HUES48 (cell line): ENCODE measurements around the gene IMP4.

Experiments
- H3K27ac ChIP-seq: one replicate; pipeline ENCODE4 v1.7.0; 2013; ENCODE audit warnings: low read depth, low read length, inconsistent platforms
- H3K27me3 ChIP-seq: 2 replicates; pipeline ENCODE4 v1.6.1; 2013; ENCODE audit warnings: mild to moderate bottlenecking, low read length; ENCODE audit not compliant: control insufficient read depth, insufficient read depth
- H3K36me3 ChIP-seq: 2 replicates; pipeline ENCODE4 v1.6.1; 2013; ENCODE audit warnings: low read length; ENCODE audit not compliant: control insufficient read depth, insufficient read depth
- H3K4me1 ChIP-seq: 2 replicates; pipeline ENCODE4 v1.6.1; 2013; ENCODE audit warnings: mild to moderate bottlenecking, low read length; ENCODE audit not compliant: control insufficient read depth, insufficient read depth
- H3K4me3 ChIP-seq: 2 replicates; pipeline ENCODE4 v1.5.1; 2013; ENCODE audit warnings: mild to moderate bottlenecking, low read depth, low read length
- H3K9ac ChIP-seq: 2 replicates; pipeline ENCODE4 v1.6.1; 2013; ENCODE audit warnings: mild to moderate bottlenecking, low read depth, low read length, moderate library complexity
- H3K9me3 ChIP-seq: 2 replicates; pipeline ENCODE4 v1.6.1; 2013; ENCODE audit warnings: low read length; ENCODE audit not compliant: control insufficient read depth, insufficient read depth

IMP4 gene

DNA sequence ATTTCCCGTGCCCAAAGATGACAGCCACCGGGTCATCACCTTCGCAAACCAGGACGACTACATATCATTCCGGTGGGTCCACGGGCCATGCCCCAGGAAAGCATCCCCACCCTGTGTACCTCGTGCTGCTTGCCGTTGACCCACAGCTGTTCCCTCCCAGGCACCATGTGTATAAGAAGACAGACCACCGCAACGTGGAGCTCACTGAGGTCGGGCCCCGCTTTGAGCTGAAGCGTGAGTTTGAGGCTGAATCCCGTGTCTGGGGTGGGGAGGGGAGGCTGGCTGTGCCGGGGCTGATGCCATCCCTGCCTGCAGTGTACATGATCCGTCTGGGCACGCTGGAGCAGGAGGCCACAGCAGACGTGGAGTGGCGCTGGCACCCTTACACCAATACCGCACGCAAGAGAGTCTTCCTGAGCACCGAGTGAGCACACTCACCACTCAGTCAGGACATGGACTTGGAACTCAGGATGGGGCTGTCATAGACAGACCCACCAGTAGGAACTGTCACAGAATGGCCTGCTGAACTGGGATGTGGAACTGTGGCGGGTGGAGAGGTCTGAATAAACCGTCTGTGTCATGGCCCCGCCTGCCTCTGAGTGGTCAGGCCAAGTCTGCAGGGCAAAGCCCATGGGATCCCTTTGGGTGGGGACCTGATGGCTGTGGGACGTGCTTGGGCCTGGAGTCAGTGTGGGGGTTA is 3.5 kb downstream of the IMP4 start:
- no peaks in the 10 kb centered on the region for H3K27me3 ChIP-seq
- 0 out of 2 replicates have a peak, but pooled peaks cover 3% of the 10 kb centered on the region for H3K4me1 ChIP-seq
- H3K27ac ChIP-seq, result no peak overlapping the region
- H3K9ac ChIP-seq, result no peak overlapping the region
- no peaks in the 10 kb centered on the region for H3K9me3 ChIP-seq
- no peak overlapping the region for H3K4me3 ChIP-seq
- peaks cover 44% of the 10 kb centered on the region for H3K36me3 ChIP-seq

DNA sequence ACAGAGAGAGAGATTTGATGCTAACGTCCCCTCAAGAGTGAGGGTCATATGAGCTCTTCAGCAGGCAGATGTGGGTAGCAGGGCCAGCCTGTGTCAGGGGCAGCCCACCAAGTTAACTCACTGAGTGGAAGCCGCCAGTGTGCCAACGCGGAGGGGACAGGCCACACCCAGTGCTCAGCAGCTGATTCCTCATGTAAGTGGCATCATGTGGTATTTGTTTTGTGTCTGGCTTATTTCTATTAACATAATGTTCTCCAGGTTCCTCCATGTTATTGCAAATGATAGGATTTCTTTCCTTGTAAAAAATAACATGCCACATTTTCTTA is 4.0 kb downstream of the IMP4 start:
- Histone ChIP-seq H3K27me3 (no peaks in the 10 kb centered on the region), H3K27ac (no peak overlapping the region), H3K9ac (no peak overlapping the region), H3K36me3 (peaks cover 44% of the 10 kb centered on the region), H3K4me3 (no peak overlapping the region), H3K4me1 (no peaks in the 10 kb centered on the region), H3K9me3 (no peaks in the 10 kb centered on the region)

DNA sequence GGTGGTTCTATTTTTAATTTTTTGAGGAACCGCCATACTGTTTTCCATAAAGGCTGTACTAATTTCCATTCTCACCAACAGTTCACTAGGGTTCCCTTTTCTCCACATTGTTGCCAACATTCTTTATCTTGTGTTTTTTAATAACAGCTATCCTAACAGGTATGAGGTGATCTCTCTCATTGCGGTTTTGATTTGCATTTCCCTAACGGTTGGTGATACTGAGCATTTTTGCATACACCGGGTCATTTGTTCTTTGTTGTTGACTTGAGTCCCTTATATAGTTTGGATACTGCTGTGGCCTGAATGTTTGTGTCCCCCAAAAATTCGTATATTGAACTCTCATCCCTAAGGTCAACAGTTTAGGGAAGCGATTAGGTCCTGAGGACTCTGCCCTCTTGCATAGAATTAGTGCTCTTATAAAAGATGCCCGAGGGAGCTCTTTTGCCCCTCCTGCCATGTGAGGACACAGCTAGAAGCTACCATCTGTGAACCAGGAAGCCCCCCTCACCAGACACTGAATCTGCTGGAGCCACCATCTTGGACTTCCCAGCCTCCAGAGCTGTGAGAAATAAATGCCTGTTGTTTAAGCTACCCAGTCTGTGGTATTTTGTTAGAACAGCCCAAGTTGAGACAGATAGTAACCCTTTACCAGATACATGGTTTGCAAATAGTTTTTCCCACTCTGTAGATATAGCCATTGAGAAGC is 4.7 kb downstream of the IMP4 start:
- no peak overlapping the region for H3K4me3 ChIP-seq
- no peaks in the 10 kb centered on the region for H3K9me3 ChIP-seq
- H3K27ac ChIP-seq, result no peak overlapping the region
- no peaks in the 10 kb centered on the region for H3K4me1 ChIP-seq
- H3K36me3 ChIP-seq, result peaks cover 44% of the 10 kb centered on the region
- H3K9ac ChIP-seq, result no peak overlapping the region
- H3K27me3 ChIP-seq, result no peaks in the 10 kb centered on the region

DNA sequence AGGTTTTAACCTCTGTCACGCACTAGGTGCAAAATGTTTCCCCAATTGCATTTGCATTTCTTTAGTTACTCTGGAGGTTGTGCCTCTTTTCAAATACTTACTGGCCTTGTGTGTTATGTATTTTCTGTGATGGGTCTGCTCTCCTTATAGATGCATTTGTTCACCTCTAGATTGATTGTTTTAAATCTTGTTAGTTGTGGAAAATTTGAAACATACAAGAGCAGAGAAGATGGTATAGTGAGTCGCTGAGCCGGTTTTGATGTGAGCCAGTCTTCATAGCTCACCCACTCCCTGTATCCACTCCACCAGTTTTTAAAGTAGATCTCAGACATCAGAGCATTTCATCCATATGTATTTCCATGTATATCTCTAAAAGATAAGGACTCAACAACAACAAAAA is 6.5 kb downstream of the IMP4 start:
- Histone ChIP-seq H3K27ac (no peak overlapping the region), H3K9ac (no peak overlapping the region), H3K9me3 (no peaks in the 10 kb centered on the region), H3K27me3 (peaks cover 9% of the 10 kb centered on the region), H3K4me1 (no peaks in the 10 kb centered on the region), H3K4me3 (no peak overlapping the region), H3K36me3 (peaks cover 44% of the 10 kb centered on the region)

DNA sequence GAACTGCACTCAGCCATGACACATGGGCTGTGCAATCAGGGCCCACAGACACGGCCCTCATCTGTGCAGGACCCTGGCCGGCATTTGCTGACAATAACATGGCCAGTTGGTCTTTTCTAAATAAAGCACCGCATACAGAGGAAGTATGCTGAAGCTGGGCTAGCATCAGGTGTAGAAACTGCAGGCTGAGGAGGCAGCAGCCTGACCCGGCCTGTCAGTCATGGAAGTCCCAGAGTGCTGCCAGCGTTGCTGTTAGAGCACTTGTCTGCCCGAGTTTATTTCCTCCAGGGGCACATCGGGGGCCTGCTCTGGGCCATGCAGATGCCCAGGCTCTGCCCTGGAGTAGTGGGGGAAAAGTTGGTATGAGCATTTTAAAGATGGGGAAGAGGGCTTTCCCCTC is 9.0 kb downstream of the IMP4 start:
- no peaks in the 10 kb centered on the region for H3K4me1 ChIP-seq
- no peak overlapping the region for H3K4me3 ChIP-seq
- H3K27ac ChIP-seq, result no peak overlapping the region
- peaks cover 18% of the 10 kb centered on the region for H3K36me3 ChIP-seq
- H3K27me3 ChIP-seq, result peaks cover 34% of the 10 kb centered on the region
- no peaks in the 10 kb centered on the region for H3K9me3 ChIP-seq
- H3K9ac ChIP-seq, result no peak overlapping the region

DNA sequence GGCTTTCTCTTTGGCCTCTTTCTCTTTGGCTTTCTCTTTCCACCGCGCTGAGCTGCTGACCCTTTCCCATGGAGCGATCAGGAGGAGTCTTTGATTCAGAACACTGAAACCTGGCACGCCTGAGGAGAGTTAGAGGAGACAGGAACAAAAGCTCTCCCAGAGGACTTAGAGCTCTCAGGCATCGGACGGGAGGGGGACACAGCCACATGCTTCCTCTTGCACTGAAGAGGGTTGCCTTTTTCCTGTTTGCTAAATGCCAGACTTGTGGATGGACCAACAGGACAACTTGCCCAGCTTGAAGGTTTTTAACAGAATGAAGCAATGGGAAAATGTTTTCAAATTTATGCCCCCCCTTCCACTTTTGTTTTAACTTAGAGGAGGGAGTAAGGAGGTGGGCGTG is 9.5 kb downstream of the IMP4 start:
- no peaks in the 10 kb centered on the region for H3K4me1 ChIP-seq
- no peaks in the 10 kb centered on the region for H3K9me3 ChIP-seq
- H3K36me3 ChIP-seq, result peaks cover 13% of the 10 kb centered on the region
- H3K27me3 ChIP-seq, result peaks cover 39% of the 10 kb centered on the region
- no peak overlapping the region for H3K9ac ChIP-seq
- H3K4me3 ChIP-seq, result no peak overlapping the region
- no peak overlapping the region for H3K27ac ChIP-seq

DNA sequence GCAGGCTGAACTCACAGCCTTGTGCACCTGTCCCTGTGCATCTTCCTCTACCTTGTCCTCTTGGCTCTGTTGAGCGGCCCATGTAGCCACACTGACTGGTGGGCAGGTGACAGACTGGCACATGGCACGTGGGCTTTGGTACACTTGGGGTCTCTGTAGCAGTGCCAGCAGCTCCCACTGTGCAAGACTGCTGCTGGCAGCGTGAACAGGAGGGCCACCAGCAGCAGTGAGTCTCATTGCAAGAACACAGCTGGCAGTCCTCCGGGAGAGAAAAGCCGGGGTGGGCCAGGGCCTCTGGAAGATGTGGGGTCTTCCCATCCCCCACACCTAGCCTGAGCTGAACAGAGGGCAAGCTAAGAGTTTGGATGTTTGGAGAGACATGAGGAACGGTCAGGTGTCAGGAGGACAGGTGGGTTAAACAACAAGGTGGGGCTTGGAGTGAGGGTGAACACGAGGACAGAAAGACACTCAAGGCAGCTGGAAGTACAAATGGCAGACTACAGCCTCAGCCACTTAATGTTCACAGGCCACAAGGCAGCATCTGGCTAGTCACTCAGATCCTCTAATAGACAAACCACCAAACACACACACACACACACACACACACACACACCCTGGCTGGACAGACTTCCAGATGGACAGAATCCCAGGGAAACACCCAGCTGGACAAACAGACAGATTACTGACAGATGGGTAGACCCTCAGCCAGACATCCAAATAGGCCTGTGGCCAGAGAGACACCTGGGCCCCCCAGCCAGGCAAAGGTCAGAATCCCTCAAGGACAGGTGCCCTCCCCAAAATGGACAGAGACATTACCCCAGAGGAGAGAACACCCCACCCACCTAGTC is 10.8 kb downstream of the IMP4 start:
- H3K27ac ChIP-seq, result no peak overlapping the region
- H3K27me3 ChIP-seq, result peaks cover 40% of the 10 kb centered on the region
- no peak overlapping the region for H3K9ac ChIP-seq
- no peaks in the 10 kb centered on the region for H3K9me3 ChIP-seq
- H3K4me3 ChIP-seq, result no peak overlapping the region
- H3K4me1 ChIP-seq, result no peaks in the 10 kb centered on the region
- peaks cover under 1% of the 10 kb centered on the region; the same call in 1 of the 2 replicates for H3K36me3 ChIP-seq

DNA sequence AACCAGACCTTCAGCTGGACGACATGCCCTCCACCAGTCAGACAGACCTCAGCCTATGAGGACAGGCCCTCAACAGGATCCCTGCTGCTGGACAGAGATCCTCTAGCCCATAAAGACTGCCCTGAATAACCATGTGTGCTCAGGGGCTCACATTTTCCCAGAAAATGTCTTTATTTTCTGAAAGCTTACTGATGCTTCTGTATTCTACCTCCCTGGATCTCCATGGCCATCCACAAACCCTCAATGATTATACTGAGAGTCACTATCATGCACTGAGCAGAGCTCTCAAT is 11.4 kb downstream of the IMP4 start:
- Histone ChIP-seq H3K27ac (no peak overlapping the region), H3K4me3 (no peak overlapping the region), H3K4me1 (no peaks in the 10 kb centered on the region), H3K27me3 (peaks cover 40% of the 10 kb centered on the region), H3K36me3 (no peaks in the 10 kb centered on the region), H3K9ac (no peak overlapping the region), H3K9me3 (no peaks in the 10 kb centered on the region)

DNA sequence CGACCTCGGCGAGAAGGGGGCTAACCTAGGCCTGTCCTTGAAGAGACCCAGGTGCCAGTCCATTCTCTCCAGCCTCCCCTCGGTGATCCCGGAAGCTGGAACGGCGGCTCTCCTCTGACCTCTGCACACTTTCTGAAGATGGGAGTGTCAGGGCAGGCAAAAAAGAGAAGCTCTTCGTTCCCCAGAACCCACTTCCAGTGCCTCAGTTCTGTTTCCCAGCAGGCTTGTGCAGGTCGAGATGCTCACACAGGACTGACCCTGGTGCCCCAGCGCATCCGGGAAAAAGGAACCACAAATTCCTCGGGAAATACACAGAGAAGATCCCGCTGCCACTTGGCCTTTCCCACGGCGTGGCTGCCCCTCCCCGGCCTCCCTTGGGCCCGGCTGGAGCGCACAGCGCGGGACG is 12.5 kb downstream of the IMP4 start:
- peak overlapping the region; percentile 73 for H3K4me3 ChIP-seq
- H3K4me1 ChIP-seq, result no peaks in the 10 kb centered on the region
- H3K9me3 ChIP-seq, result no peaks in the 10 kb centered on the region
- H3K27me3 ChIP-seq, result peaks cover 40% of the 10 kb centered on the region
- no peak overlapping the region for H3K9ac ChIP-seq
- no peaks in the 10 kb centered on the region for H3K36me3 ChIP-seq
- no peak overlapping the region for H3K27ac ChIP-seq

DNA sequence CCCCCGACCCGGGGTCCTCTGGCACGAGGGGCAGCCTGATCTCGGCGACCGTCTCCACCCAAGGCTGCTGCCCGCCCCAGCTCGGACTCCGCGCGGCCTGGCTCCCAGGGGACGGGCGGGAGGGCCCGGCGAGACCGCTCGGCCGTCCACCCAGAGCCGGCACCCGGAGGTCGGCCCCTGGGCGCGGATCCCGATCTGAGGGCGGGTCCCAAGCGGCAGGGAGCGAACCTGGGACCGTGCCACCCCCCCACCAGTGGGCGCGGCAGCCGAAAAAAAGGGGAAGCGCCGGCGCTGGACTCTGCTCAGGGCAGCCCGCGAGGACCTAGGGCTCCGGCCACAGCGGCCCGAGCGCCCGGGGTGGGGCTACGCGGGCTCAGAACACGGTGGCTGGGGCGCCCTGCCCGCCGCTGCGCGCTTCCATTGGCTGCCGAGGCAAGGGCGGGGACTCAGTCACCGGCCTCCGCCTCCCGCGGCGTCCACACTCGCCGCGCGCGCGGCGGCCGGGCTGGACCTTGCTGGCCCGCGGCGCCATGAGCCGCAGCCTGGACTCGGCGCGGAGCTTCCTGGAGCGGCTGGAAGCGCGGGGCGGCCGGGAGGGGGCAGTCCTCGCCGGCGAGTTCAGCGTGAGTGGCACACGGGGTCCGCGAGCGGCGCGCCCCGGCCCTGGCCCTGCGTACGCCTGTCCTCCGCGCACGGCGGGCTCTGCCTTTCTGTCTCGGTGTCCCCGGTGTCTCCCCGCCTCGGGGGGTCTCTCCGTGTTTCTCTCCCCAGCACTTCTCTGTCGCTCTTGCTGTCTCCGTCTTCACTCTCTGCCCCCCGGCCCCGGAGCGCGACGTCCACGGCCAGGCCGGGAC is 13.1 kb downstream of the IMP4 start, which contains the start of gene PTPN18:
TSS of gene PTPN18 (plus strand) at position 479 of the 854 bp plus-strand sequence. CDS start at position 531, 52 bp downstream.
- H3K27ac ChIP-seq, result no peak within 1 kb of the TSS
- H3K4me3 ChIP-seq, result peak within 1 kb of the TSS; percentile 73
- no peaks in the 10 kb centered on the region for H3K9me3 ChIP-seq
- H3K9ac ChIP-seq, result no peak within 1 kb of the TSS
- peaks cover 40% of the 10 kb centered on the region for H3K27me3 ChIP-seq
- no peaks in the 10 kb centered on the region for H3K36me3 ChIP-seq
- H3K4me1 ChIP-seq, result no peaks in the 10 kb centered on the region
